ENCODE results near the gene HERC4. TPM values are rescaled to one million over a fixed set of nuclear protein-coding genes. Genes with fewer than 3 reads are reported as not detected.

HERC4 gene
- total and polyA plus RNA-seq, 2 donors (not counting 1 experiment from before 2014, with no cell fraction given), result 53.1 to 140 TPM

- no peak for DNase-seq (ENCODE audit: low read depth in 2 of 2)
- H4K20me1 ChIP-seq (ENCODE audit: control insufficient read depth, extremely low read depth, insufficient read depth, low read length), result no peaks in the 10 kb centered on the region
- no peaks in the 10 kb centered on the region for H3K9me3 ChIP-seq (ENCODE audit: control insufficient read depth, insufficient read depth, low read depth, low read length)
- no peak overlapping the region for H3K4me2 ChIP-seq (ENCODE audit: extremely low read depth, insufficient read depth, low read length)
- no peaks in the 10 kb centered on the region for H3K27me3 ChIP-seq (ENCODE audit: control insufficient read depth, insufficient read depth, low read length)
- H3K4me1 ChIP-seq (ENCODE audit: control insufficient read depth, extremely low read depth, insufficient read depth, low read length), result peaks cover 21% of the 10 kb centered on the region
- TF ChIP-seq CTCF (conservative IDR thresholded peaks at IDR 0.05 in 1 of 2, IDR thresholded peaks at IDR 0.05 in 1 of 2; ENCODE audit: low read depth in 1 of 2, low read length in 2 of 2) (no peak), EZH2 (IDR thresholded peaks at IDR 0.05; ENCODE audit: low read length, missing control alignments) (no peak)
- no peak overlapping the region for H3K4me3 ChIP-seq (replicated peaks in 1 of 4; ENCODE audit: control extremely low read depth in 1 of 4, insufficient read depth in 1 of 4, low read depth in 3 of 4, low read length in 4 of 4)
- H3K27ac ChIP-seq (ENCODE audit: insufficient read depth, low read length), result no peak overlapping the region
- H3K9ac ChIP-seq (ENCODE audit: insufficient read depth, low read length), result no peak overlapping the region
- no peaks in the 10 kb centered on the region for H3K36me3 ChIP-seq (ENCODE audit: control insufficient read depth, insufficient read depth, low read length)
- no peak overlapping the region for H2AFZ ChIP-seq (ENCODE audit: low read length)
- H3K79me2 ChIP-seq (ENCODE audit: control insufficient read depth, insufficient read depth, low read length), result no peaks in the 10 kb centered on the region
These were observed 9.4 kb upstream of the HERC4 start for GRCh38 chr10:68084469-68084868.

DNA sequence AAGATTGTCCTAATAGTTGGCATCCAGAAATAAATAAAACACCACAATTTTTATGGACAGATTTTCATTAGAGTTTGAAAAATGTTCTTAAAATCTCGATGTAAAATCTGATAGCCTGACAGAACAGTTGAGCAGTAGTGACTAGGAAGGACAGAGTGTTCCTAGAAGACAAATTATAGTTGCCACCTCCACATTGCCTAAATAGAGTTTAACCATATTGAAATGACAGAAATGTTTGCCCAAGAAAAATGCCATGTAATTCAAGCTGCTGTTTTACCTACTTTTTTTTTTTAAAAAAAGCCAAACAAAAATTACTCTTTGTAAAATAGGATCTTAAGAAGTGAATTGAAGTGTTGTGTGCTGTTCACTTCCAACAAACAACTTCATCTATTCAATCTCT is 8.9 kb upstream of the HERC4 start:
- Histone ChIP-seq H3K4me3 (replicated peaks in 1 of 4; ENCODE audit: control extremely low read depth in 1 of 4, insufficient read depth in 1 of 4, low read depth in 3 of 4, low read length in 4 of 4) (no peak overlapping the region), H3K9ac (ENCODE audit: insufficient read depth, low read length) (no peak overlapping the region)

DNA sequence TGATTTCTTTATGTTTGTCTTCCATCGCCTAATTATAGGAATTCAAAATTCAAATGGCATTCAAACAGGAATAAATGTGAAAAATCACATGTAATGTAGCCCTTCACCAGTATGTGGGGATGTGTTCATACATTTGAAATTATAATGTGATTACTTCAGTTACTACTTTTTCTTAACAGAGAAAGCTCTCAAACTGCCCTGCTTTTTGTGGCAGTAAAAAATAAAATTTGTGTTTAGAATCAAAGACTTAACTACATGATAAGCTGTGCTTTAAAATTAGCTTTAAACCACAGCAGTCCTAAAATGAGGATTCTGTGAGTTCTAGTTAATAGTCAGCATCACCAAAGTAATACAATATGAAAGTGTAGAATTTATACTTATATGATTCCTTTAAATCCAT is 7.8 kb upstream of the HERC4 start:
- DNase-seq (ENCODE audit: low read depth in 2 of 2), result peak; percentile 41 to 72
- H3K4me1 ChIP-seq (ENCODE audit: control insufficient read depth, extremely low read depth, insufficient read depth, low read length), result peaks cover 13% of the 10 kb centered on the region
- H3K4me3 ChIP-seq (replicated peaks in 1 of 4; ENCODE audit: control extremely low read depth in 1 of 4, insufficient read depth in 1 of 4, low read depth in 3 of 4, low read length in 4 of 4), result no peak overlapping the region

More for the DNA sequence above, 8.9 kb upstream of the HERC4 start:
- no peaks in the 10 kb centered on the region for H3K79me2 ChIP-seq (ENCODE audit: control insufficient read depth, insufficient read depth, low read length)
- H3K27ac ChIP-seq (ENCODE audit: insufficient read depth, low read length), result no peak overlapping the region
- H4K20me1 ChIP-seq (ENCODE audit: control insufficient read depth, extremely low read depth, insufficient read depth, low read length), result no peaks in the 10 kb centered on the region
- peaks cover 21% of the 10 kb centered on the region for H3K4me1 ChIP-seq (ENCODE audit: control insufficient read depth, extremely low read depth, insufficient read depth, low read length)
- TF ChIP-seq CTCF (conservative IDR thresholded peaks at IDR 0.05 in 1 of 2, IDR thresholded peaks at IDR 0.05 in 1 of 2; ENCODE audit: low read depth in 1 of 2, low read length in 2 of 2) (no peak), EZH2 (IDR thresholded peaks at IDR 0.05; ENCODE audit: low read length, missing control alignments) (no peak)
- H3K4me2 ChIP-seq (ENCODE audit: extremely low read depth, insufficient read depth, low read length), result no peak overlapping the region
- H3K9me3 ChIP-seq (ENCODE audit: control insufficient read depth, insufficient read depth, low read depth, low read length), result no peaks in the 10 kb centered on the region
- H2AFZ ChIP-seq (ENCODE audit: low read length), result no peak overlapping the region
- H3K27me3 ChIP-seq (ENCODE audit: control insufficient read depth, insufficient read depth, low read length), result no peaks in the 10 kb centered on the region
- H3K36me3 ChIP-seq (ENCODE audit: control insufficient read depth, insufficient read depth, low read length), result no peaks in the 10 kb centered on the region
- DNase-seq (ENCODE audit: low read depth in 2 of 2), result no peak

More for the DNA sequence above, 7.8 kb upstream of the HERC4 start:
- Histone ChIP-seq H3K9me3 (ENCODE audit: control insufficient read depth, insufficient read depth, low read depth, low read length) (no peaks in the 10 kb centered on the region), H4K20me1 (ENCODE audit: control insufficient read depth, extremely low read depth, insufficient read depth, low read length) (no peaks in the 10 kb centered on the region), H3K36me3 (ENCODE audit: control insufficient read depth, insufficient read depth, low read length) (no peaks in the 10 kb centered on the region), H2AFZ (ENCODE audit: low read length) (peak overlapping the region; percentile 40), H3K27ac (ENCODE audit: insufficient read depth, low read length) (peak overlapping the region; percentile 31), H3K79me2 (ENCODE audit: control insufficient read depth, insufficient read depth, low read length) (no peaks in the 10 kb centered on the region), H3K4me2 (ENCODE audit: extremely low read depth, insufficient read depth, low read length) (no peak overlapping the region), H3K27me3 (ENCODE audit: control insufficient read depth, insufficient read depth, low read length) (no peaks in the 10 kb centered on the region), H3K9ac (ENCODE audit: insufficient read depth, low read length) (no peak overlapping the region)
- peak; percentile 25 to 52 for TF ChIP-seq CTCF (conservative IDR thresholded peaks at IDR 0.05 in 1 of 2, IDR thresholded peaks at IDR 0.05 in 1 of 2; ENCODE audit: low read depth in 1 of 2, low read length in 2 of 2)
- TF ChIP-seq EZH2 (IDR thresholded peaks at IDR 0.05; ENCODE audit: low read length, missing control alignments), result no peak

Data from fibroblast of lung (primary cell).